GM11168 (cell line): ENCODE measurements around the gene STBD1.
"Not testable (repeated sequence)": the region's sequence is repeated elsewhere in the genome, so short reads cannot be mapped to it uniquely, and the experiment has no call there.

Source experiments
- in situ Hi-C: fragments of 300-500 bp; cut with MboI; formaldehyde crosslinking; loops from one replicate; pipeline ENCODE4 v1.12.0; 2022; ENCODE audit warnings: low sequenced_read_pairs; ENCODE audit not compliant: unreplicated experiment

Gene STBD1

GRCh38 chr4:76305971-76306881 lies at the start of gene STBD1:
TSS of gene STBD1 (plus strand) at chr4:76306733. CDS start at chr4:76306770, 37 bp downstream.
- in situ Hi-C loops: loop anchor here (10.0 kb wide), 1 partner anchor 111 kb away; no protein-coding TSS in a partner anchor

- in situ Hi-C loops: no loop called here
Observed at GRCh38 chr4:76256968-76257367, 49.6 kb upstream of the STBD1 start.

- in situ Hi-C loops: no loop called here
Observed at GRCh38 chr4:76257824-76258223, 48.7 kb upstream of the STBD1 start.

DNA sequence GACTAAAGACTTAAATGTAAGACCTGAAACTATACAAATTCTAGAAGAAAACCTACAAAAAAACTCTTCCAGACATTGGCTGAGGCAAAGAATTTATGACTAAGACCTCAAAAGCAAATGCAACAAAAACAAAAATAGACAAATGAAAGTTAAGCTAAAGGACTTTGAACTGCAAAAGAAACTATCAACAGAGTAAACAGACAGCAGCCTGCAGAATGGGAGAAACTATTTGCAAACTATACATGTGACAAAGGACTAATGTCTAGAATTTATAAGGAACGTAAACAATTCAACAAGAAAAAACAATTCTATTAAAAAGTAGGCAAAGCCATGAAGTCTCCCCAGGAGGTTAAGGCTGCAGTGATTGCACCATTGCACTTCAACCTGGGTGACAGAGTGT lies 46.0 kb upstream of the STBD1 start:
- in situ Hi-C loops: no loop called here

DNA sequence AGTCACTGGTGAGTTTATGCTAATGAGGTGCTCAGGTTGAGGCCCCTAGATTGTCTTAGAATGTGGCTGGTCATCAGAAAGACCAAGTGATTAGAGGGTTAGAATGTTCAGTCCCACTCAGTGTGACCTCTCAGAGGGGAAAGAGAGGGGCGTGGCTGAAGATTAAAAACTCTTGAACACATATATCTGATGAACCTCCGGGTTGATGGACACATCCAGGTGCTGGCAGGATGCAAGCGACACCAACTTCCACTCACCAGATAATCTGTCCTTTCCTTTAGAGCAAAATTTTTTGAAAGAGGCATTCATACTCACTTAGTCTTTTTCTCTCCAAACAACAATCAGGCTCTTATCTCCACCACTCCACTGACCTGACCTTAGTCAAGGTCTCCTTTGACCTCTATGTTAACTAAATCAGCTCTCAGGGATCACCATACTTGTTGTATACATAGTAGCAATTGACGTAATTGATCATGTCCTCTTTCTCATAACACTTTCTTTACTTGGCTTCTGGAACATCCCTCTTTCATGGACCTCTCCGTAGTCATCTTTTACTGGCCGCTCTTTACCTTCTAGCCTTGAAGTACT lies 40.8 kb upstream of the STBD1 start:
- in situ Hi-C loops: no loop called here

DNA sequence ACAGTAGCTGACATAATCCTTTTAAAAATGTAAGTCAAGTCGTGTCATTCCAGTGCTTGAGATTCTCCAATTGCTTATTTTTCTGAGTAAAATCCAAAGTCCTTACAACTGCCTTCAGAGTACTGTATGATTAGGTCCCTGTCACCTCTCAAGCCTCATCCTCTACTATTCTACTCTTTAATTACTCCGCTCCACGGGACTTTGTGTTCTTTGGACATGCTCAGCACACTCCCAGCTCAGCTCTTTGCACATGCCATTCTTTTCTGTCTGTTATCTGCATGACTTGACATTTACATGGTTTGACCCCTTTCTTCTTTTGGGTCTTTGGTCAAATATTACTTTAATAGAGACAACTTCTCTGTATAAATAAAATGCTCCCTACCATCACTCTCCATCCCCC lies 39.9 kb upstream of the STBD1 start:
- in situ Hi-C loops: no loop called here

DNA sequence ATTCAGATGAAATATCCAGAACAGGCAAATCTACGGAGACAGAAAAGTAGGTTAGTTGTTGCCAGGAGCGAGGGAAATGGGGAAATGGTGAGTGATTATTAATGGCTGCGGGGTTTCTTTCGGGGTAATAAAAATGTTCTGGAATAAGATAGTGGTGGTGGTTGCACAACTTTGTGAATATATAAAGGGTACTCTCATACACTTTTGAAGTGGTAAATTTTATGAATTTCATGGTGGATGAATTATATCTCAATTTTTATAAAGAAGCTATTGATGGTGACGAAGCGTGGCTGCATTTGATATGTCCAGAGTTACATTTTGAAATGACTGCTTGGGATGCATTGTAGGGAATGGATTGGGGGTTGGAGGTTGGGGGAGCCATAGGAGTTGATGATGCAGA lies 38.7 kb upstream of the STBD1 start:
- in situ Hi-C loops: no loop called here

- in situ Hi-C loops: no loop called here
Observed at GRCh38 chr4:76270244-76271175, 36.0 kb upstream of the STBD1 start.

DNA sequence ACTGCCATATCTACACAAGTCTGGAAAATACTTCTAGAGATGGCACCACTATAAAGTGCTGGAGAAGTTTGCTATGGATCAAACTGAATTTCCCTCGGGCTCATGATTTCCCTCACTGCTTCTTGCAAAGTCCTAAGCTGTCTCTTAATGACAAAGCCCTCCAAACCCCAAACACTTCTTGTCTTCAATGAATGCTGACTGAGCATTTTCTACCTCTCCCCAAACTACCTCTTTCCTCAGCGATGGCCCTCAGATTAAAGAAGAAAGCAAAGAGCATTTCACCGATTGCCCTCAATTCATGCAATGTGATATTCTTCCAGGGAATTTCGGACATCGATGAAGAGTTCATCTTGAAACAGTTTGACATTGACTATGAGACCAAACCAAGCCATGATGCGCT lies 35.3 kb upstream of the STBD1 start:
- in situ Hi-C loops: no loop called here

- in situ Hi-C loops: no loop called here
Observed at GRCh38 chr4:76272073-76272472, 34.5 kb upstream of the STBD1 start.

DNA sequence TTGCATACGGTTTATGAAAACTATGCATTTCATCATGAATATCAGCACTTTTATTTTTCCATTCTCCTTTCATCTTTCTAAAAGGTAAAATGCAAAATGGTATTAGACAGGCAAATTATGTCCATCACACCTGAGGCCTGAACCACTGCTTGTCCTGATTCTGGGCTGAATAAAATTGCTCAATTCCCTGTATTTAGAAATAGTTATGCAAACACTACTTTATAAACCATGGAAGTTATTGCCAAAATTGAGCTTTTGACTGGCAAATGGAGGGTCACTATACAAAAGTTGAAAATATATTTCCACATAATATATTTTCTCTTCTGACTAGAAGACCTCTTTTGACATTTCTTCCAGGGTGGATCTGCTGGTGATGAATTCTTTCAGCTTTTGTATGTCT lies 34.0 kb upstream of the STBD1 start:
- in situ Hi-C loops: no loop called here

DNA sequence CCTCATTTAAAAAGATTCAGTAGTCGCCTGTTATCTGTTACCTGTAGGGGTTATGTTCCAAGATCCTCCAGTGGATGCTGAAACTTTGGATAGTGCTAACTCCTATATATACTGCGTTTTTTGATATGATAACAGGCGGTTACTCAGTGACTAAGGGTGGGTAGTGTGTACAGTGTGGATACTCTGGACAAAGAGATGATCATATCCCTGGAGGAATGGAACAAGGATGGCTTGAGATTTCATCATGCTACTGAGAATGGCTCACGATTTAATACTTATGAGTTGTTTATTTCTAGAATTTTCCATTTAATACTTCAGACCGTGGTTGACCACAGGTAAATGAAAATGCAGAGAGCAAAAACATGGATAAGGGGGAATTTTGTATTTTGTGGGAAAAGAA lies 33.5 kb upstream of the STBD1 start:
- in situ Hi-C loops: no loop called here

DNA sequence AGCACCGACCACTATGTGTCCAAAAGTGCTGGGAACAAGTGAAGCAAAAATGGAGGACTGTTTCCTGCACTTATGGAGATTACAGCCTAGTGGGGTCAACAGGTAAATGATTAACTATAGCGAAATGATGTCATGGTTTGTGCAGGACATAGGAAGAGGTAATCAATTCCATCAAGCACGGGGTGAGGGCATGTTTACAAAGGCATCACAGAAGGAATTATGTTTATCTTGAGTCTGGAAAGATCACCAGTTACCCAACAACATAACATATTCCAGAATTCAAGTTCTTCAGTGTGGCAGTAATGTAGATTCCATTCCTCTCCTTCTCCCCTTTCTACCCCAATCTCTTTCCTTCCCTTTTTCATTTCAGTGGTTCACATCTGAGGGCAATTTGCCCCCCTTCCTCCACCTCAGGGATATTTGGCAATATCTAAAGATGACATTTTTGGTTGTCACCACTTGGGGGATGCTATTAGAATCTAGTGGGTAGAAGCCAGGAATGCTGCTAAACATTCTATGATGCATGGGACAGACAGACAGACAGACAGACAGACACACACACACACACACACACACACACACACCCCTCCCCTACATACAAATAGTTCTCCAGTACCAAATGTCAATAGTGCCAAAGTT lies 30.9 kb upstream of the STBD1 start:
- in situ Hi-C loops: no loop called here

DNA sequence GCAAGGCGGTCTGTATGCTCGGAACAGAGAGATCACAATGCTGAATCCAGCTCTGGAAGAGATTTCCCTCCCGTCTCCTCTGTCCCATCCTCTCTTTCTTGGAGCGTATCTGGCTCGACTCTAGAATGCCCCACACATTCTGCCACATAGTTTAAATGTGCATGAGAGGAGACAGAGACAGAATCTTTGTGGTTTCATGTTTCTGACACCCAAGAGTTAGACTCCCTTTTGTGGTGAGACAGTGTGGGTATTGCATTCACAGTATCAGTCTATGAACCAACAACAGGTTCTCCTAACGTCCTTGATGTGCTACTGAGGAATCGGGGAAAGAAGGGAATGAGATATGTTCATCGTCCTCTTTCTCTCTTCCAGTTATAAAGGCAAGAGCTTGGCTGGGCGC lies 29.7 kb upstream of the STBD1 start:
- in situ Hi-C loops: no loop called here

DNA sequence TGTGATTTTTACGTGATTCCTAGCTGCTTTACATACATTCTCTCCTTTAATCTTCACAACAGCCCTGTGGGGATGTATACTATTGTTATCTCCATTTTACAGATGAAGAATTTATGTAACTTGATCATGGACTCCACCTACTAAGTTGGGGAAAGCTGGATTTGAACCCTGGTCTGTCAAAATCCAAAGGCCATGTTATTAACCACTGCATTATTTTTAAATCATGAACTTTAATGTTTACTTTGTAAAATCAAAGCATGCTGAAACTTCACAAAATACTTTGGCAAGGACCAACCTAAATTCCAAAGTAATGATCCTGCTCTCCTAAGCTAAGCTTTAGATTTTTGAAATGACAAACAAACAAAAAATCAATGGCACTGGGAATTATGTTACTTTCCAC lies 28.9 kb upstream of the STBD1 start:
- in situ Hi-C loops: no loop called here

DNA sequence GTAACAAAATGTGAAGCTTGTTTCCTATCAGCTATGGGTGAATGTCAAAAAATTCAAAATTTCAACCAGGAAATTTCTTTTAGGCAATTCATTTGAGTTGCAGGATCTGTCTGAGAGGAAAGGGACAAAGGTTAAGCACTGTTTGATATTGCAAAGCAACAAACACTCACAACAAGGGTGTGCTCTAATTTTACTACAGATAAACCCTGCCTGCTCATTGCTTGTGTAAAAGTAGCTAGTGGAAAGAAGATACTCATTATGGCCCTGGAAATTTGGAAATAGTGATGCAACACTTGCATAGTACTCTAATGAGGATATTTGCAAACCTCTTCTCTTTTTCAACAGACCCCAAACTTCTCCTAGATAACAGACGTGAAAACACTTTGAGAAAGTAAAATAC lies 27.9 kb upstream of the STBD1 start:
- in situ Hi-C loops: no loop called here

DNA sequence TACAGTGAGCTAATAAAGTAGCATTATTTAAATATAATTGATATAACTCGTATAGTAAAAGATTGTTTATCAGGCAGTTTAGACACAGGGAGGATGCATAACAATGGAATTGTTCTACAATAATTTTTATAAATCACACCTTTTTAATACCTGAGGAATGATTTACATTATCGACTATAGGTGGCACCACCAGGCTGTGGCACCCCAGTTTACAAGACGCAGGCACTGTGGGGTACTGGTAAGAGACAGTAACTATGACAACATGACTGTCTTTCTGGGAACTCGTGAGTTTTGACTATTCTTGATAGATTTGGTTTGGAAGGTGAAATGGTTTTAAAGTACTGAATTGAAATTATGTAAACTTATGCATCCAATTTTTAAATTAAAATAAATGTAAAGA lies 27.1 kb upstream of the STBD1 start:
- in situ Hi-C loops: no loop called here

GRCh38 chr4:76280488-76281441 lies 25.8 kb upstream of the STBD1 start:
- in situ Hi-C loops: no loop called here

- in situ Hi-C loops: not testable (repeated sequence)
Observed at GRCh38 chr4:76281594-76281993, 24.9 kb upstream of the STBD1 start.
